GM23248 (cell line): ENCODE results near the gene FCRLB. TPM values are rescaled to one million over a fixed set of nuclear protein-coding genes. Genes with fewer than 3 reads are reported as not detected.
A peak's percentile ranks its signal among the peaks of the same experiment; 100 is the strongest.
"Not testable (repeated sequence)": the region's sequence is repeated elsewhere in the genome, so short reads cannot be mapped to it uniquely, and the experiment has no call there.

Source experiments
- DNase-seq: peaks from one replicate; pipeline ENCODE4 v3.0.0-alpha.2; 2015
- H2AFZ ChIP-seq: fragments of 200-600 bp; sonication (generic); 2 replicates; pipeline ENCODE4 v1.6.1; 2016; ENCODE audit warnings: antibody characterized with exemption
- H3F3A ChIP-seq: fragments of 200-600 bp; sonication (generic); 2 replicates; pipeline ENCODE4 v1.6.1; 2016; ENCODE audit warnings: mild to moderate bottlenecking, antibody characterized with exemption, mixed run types; ENCODE audit not compliant: insufficient read depth
- H3K27ac ChIP-seq: fragments of 200-600 bp; sonication (generic); 2 replicates; pipeline ENCODE4 v1.5.1; 2016; ENCODE audit warnings: mild to moderate bottlenecking
- H3K27me3 ChIP-seq: fragments of 200-600 bp; sonication (generic); replicated peaks from 2 replicates; pipeline ENCODE4 v1.6.1; 2016; ENCODE audit warnings: mild to moderate bottlenecking; ENCODE audit not compliant: insufficient read depth
- H3K36me3 ChIP-seq: fragments of 200-600 bp; sonication (generic); 2 replicates; pipeline ENCODE4 v1.6.1; 2016; ENCODE audit warnings: low read depth, mild to moderate bottlenecking
- H3K4me1 ChIP-seq: fragments of 200-600 bp; sonication (generic); 2 replicates; pipeline ENCODE4 v1.6.1; 2016; ENCODE audit warnings: mild to moderate bottlenecking; ENCODE audit not compliant: insufficient read depth
- H3K4me2 ChIP-seq: fragments of 200-600 bp; sonication (generic); one replicate; pipeline ENCODE4 v1.6.1; 2016; ENCODE audit warnings: mild to moderate bottlenecking; ENCODE audit not compliant: unreplicated experiment
- H3K4me3 ChIP-seq: fragments of 200-600 bp; sonication (generic); 2 replicates; pipeline ENCODE4 v1.5.1; 2016; ENCODE audit warnings: mild to moderate bottlenecking
- H3K79me2 ChIP-seq: fragments of 200-600 bp; sonication (generic); 2 replicates; pipeline ENCODE4 v1.6.1; 2016; ENCODE audit warnings: mild to moderate bottlenecking; ENCODE audit not compliant: insufficient read depth
- H3K9ac ChIP-seq: fragments of 200-600 bp; sonication (generic); 2 replicates; pipeline ENCODE4 v1.6.1; 2016; ENCODE audit warnings: mild to moderate bottlenecking
- H3K9me2 ChIP-seq: fragments of 200-600 bp; sonication (generic); 2 replicates; pipeline ENCODE4 v1.6.1; 2016; ENCODE audit warnings: mixed run types, mild to moderate bottlenecking, moderate library complexity; ENCODE audit not compliant: insufficient read depth
- H3K9me3 ChIP-seq: fragments of 200-600 bp; sonication (generic); one replicate; pipeline ENCODE4 v1.6.1; 2017; ENCODE audit warnings: low read depth
- H4K20me1 ChIP-seq: fragments of 200-600 bp; sonication (generic); 2 replicates; pipeline ENCODE4 v1.6.0; 2016; ENCODE audit not compliant: insufficient read depth
- EZH2 ChIP-seq: fragments of 200-600 bp; sonication (generic); IDR thresholded peaks from 2 replicates; pipeline ENCODE4 v1.6.1; 2018; ENCODE audit warnings: antibody characterized with exemption, mild to moderate bottlenecking; ENCODE audit not compliant: insufficient read depth, poor library complexity, severe bottlenecking
- EZH2phosphoT487 ChIP-seq: fragments of 200-600 bp; sonication (generic); IDR thresholded peaks from 2 replicates; pipeline ENCODE4 v1.6.1; 2018; ENCODE audit warnings: antibody characterized with exemption, moderate library complexity, mild to moderate bottlenecking, low read depth; ENCODE audit not compliant: insufficient read depth
- WGBS, 2 experiments: methylation state at CpG; one replicate each; pipeline ENCODE4 v1.1.6; 2015 to 2017; ENCODE audit warnings: low lambda C conversion rate in 2 of 2, low coverage in 1 of 2; ENCODE audit errors: missing lambda C conversion rate in 2 of 2; 5-methylcytosine and 5-hydroxymethylcytosine counted together
- in situ Hi-C: fragments of 300-500 bp; cut with MboI; formaldehyde crosslinking; loops from 2 replicates; pipeline ENCODE4 v1.15.0; 2020
- polyA plus RNA-seq: library from polyadenylated mRNA; unstranded; fragments of >200 nt; fragmentation: Nextera tagmentation; extraction: Ambion mirVana; gene quantifications from 2 replicates; pipeline ENCODE4 v1.2.1, GENCODE V29; 2016
- total RNA-seq: library from RNA; depleted of rRNA; stranded (reverse); fragments of >200 nt; shearing (Covaris generic); gene quantifications from 2 replicates; pipeline ENCODE4 v1.2.3, GENCODE V29; 2014

The FCRLB gene
- total and polyA plus RNA-seq, 2 experiments from 2014 or later: 9.4 to 14.5 TPM

GRCh38 chr1:161722406-161722805 lies 1.1 kb downstream of the FCRLB start:
- WGBS, 2 experiments: 91 to 100% methylated on average over 1 of the region's 1 CpG
- H3K9ac ChIP-seq: no peak overlapping the region
- H3K4me3 ChIP-seq: no peak overlapping the region
- peak overlapping the region; percentile 63 for H3K4me2 ChIP-seq
- no peaks in the 10 kb centered on the region for H3K79me2 ChIP-seq
- peaks cover 36% of the 10 kb centered on the region for H3F3A ChIP-seq
- no peaks in the 10 kb centered on the region for H3K9me3 ChIP-seq
- H3K27me3 ChIP-seq: no peaks in the 10 kb centered on the region
- H4K20me1 ChIP-seq: no peaks in the 10 kb centered on the region
- TF ChIP-seq EZH2 (no peak), EZH2phosphoT487 (no peak)
- H3K4me1 ChIP-seq: peaks cover 31% of the 10 kb centered on the region
- no peak overlapping the region for H2AFZ ChIP-seq
- in situ Hi-C loops: no loop called here
- H3K9me2 ChIP-seq: no peaks in the 10 kb centered on the region
- H3K27ac ChIP-seq: peak overlapping the region; percentile 90
- no peak for DNase-seq
- H3K36me3 ChIP-seq: no peaks in the 10 kb centered on the region

DNA sequence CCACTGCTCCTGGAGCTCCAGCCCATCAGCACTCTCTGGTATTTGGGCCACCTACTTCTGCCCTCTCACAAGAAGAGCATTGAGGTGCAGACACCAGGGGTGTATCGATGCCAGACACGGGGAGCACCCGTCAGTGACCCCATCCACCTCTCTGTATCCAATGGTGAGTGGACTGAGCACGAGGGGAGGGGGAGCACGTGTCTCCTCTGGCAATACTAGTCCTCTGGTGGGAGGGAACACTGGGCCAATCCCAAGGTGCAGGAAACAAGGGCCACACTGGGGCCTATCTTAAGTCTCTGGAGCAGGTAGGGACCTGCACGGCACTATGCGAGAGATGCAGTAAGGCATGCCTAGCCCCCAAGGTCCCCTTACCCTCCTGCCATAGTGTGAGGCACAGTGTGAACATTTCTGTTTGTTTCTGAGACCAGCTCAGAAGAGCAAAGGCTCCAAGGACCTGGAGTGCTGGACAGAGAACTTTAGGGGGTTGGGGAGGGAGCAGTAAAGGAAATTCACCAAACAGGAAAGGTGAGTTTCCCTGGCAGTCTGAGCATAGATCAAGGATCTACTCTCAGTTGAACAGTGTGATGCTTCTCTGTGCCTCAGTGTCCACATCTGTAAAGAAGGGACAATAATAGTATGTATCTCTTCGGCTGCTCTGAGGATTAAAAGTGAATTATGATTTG lies 2.3 kb downstream of the FCRLB start:
- TF ChIP-seq EZH2phosphoT487 (no peak), EZH2 (no peak)
- H3K4me2 ChIP-seq: no peak overlapping the region
- no peak overlapping the region for H2AFZ ChIP-seq
- WGBS, 2 experiments: 94 to 96% methylated on average over 8 of the region's 8 CpGs
- H3K27ac ChIP-seq: no peak overlapping the region
- no peaks in the 10 kb centered on the region for H3K9me2 ChIP-seq
- no peaks in the 10 kb centered on the region for H3K27me3 ChIP-seq
- no peaks in the 10 kb centered on the region for H3K79me2 ChIP-seq
- no peaks in the 10 kb centered on the region for H3K36me3 ChIP-seq
- in situ Hi-C loops: no loop called here
- no peak overlapping the region for H3K9ac ChIP-seq
- peaks cover 36% of the 10 kb centered on the region for H3K4me1 ChIP-seq
- peaks cover 36% of the 10 kb centered on the region for H3F3A ChIP-seq
- no peak overlapping the region for H3K4me3 ChIP-seq
- H3K9me3 ChIP-seq: no peaks in the 10 kb centered on the region
- DNase-seq: no peak
- H4K20me1 ChIP-seq: no peaks in the 10 kb centered on the region

DNA sequence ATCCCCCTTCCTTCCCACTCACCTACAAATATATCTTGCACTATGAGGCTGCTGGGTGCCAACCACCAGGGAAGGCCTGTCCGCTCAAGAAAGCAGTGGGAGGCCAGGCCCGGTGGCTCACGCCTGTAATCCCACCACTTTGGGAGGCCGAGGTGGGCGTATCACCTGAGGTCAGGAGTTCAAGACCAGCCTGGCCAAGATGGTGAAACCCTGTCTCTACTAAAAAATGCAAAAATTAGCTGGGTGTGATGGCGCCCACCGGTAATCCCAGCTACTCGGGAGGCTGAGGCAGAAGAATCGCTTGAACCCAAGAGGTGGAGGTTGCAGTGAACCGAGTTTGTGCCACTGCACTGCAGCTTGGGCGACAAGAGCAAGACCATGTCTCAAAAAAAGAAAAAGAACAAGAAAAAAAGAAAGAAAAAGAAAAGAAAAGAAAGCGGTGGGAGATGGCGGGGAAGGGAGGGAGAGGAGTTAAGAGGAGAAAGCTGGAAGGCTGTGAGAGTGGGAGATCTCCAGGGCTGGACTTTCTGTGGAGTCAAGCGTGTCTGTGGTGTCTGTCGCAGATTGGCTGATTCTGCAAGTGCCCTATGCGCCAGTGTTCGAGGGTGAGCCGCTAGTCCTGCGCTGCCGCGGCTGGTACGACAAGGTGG lies 4.0 kb downstream of the FCRLB start:
- DNase-seq, in situ Hi-C loops, H4K20me1 ChIP-seq, H3K9me2 ChIP-seq, H3K9me3 ChIP-seq, H3K27me3 ChIP-seq, H3K79me2 ChIP-seq, H3K36me3 ChIP-seq: not testable (repeated sequence)
- Histone ChIP-seq H3K9ac (peak overlapping the region; percentile 96), H3F3A (peaks cover 42% of the 10 kb centered on the region), H3K27ac (peak overlapping the region; percentile 97), H3K4me3 (peak overlapping the region; percentile 79), H2AFZ (peak overlapping the region; percentile 74), H3K4me1 (peaks cover 46% of the 10 kb centered on the region), H3K4me2 (peak overlapping the region; percentile 88)
- WGBS, 2 experiments: 46 to 48% methylated on average over 22 of the region's 22 CpGs

DNA sequence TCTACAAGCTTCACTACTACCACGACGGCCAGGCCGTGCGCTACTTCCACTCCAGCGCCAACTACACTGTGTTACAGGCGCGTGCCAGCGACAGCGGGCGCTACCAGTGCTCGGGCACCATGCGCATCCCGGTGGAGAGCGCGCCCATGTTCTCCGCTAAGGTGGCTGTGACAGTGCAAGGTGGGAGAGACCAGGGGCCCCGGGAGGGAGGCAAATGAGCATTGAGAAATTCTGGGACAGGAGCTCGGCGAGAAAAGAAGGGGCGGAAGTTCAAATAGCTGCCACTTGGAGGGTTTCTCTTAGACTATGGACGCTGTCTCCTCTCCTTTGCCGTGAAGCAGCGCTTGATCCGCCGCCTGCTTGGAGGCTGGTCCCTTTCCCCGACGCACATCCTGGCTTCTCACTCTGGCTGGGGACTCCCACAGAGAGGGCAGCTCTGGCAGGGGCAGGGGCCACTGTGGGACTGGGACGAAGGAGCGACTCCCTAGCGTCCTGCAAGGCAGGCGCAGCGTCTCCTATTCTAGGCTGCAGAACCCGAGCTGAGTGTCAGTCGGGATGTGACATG lies 4.6 kb downstream of the FCRLB start:
- H3K4me3 ChIP-seq: peak overlapping the region; percentile 79
- WGBS, 2 experiments: 2 to 3% methylated on average over 25 to 34 of the region's 34 CpGs
- in situ Hi-C loops: no loop called here
- H3K79me2 ChIP-seq: no peaks in the 10 kb centered on the region
- no peaks in the 10 kb centered on the region for H3K36me3 ChIP-seq
- TF ChIP-seq EZH2 (no peak), EZH2phosphoT487 (no peak)
- no peaks in the 10 kb centered on the region for H3K27me3 ChIP-seq
- peak; percentile 80 for DNase-seq
- no peaks in the 10 kb centered on the region for H3K9me2 ChIP-seq
- peaks cover 46% of the 10 kb centered on the region for H3K4me1 ChIP-seq
- H3K27ac ChIP-seq: peak overlapping the region; percentile 97
- no peaks in the 10 kb centered on the region for H4K20me1 ChIP-seq
- H3K4me2 ChIP-seq: peak overlapping the region; percentile 88
- H3K9me3 ChIP-seq: no peaks in the 10 kb centered on the region
- peak overlapping the region; percentile 74 for H2AFZ ChIP-seq
- peak overlapping the region; percentile 96 for H3K9ac ChIP-seq
- H3F3A ChIP-seq: peaks cover 42% of the 10 kb centered on the region
